ENCODE data around the gene KRT37. TPM values are rescaled to one million over a fixed set of nuclear protein-coding genes. Genes with fewer than 3 reads are reported as not detected.
"Not testable (repeated sequence)": the region's sequence is repeated elsewhere in the genome, so short reads cannot be mapped to it uniquely, and the experiment has no call there.

Gene KRT37
- total RNA-seq, 1 donor from 2014 or later, result not detected

GRCh38 chr17:41434415-41434814 is 10.0 kb upstream of the KRT37 start:
- no peak for DNase-seq (ENCODE audit: low read depth)
- Histone ChIP-seq H3K4me3 (ENCODE audit: low read depth, low read length) (no peak overlapping the region), H3K36me3 (ENCODE audit: control insufficient read depth, insufficient read depth, low read length) (no peaks in the 10 kb centered on the region), H3K27me3 (ENCODE audit: control insufficient read depth, insufficient read depth, low read length) (no peaks in the 10 kb centered on the region)
- no peak for FAIRE-seq
- no peak for TF ChIP-seq CTCF (IDR thresholded peaks at IDR 0.05; ENCODE audit: insufficient read depth, low read length, severe bottlenecking)

GRCh38 chr17:41434005-41434404 is 9.6 kb upstream of the KRT37 start:
- Histone ChIP-seq H3K4me3 (ENCODE audit: low read depth, low read length) (no peak overlapping the region), H3K27me3 (ENCODE audit: control insufficient read depth, insufficient read depth, low read length) (no peaks in the 10 kb centered on the region), H3K36me3 (ENCODE audit: control insufficient read depth, insufficient read depth, low read length) (no peaks in the 10 kb centered on the region)
- DNase-seq (ENCODE audit: low read depth), result no peak
- no peak for FAIRE-seq
- TF ChIP-seq CTCF (IDR thresholded peaks at IDR 0.05; ENCODE audit: insufficient read depth, low read length, severe bottlenecking), result no peak

- H3K36me3 ChIP-seq (ENCODE audit: control insufficient read depth, insufficient read depth, low read length), result no peaks in the 10 kb centered on the region
- TF ChIP-seq CTCF (IDR thresholded peaks at IDR 0.05; ENCODE audit: insufficient read depth, low read length, severe bottlenecking), result no peak
- no peaks in the 10 kb centered on the region for H3K27me3 ChIP-seq (ENCODE audit: control insufficient read depth, insufficient read depth, low read length)
- no peak overlapping the region for H3K4me3 ChIP-seq (ENCODE audit: low read depth, low read length)
- no peak for DNase-seq (ENCODE audit: low read depth)
- FAIRE-seq, result no peak
These were observed 9.2 kb upstream of the KRT37 start for GRCh38 chr17:41433586-41433985.

- not testable (repeated sequence) for FAIRE-seq; DNase-seq (ENCODE audit: low read depth); H3K4me3 ChIP-seq (ENCODE audit: low read depth, low read length); H3K36me3 ChIP-seq (ENCODE audit: control insufficient read depth, insufficient read depth, low read length); H3K27me3 ChIP-seq (ENCODE audit: control insufficient read depth, insufficient read depth, low read length)
These were observed 6.0 kb upstream of the KRT37 start for GRCh38 chr17:41430376-41430775.

- TF ChIP-seq CTCF (IDR thresholded peaks at IDR 0.05; ENCODE audit: insufficient read depth, low read length, severe bottlenecking), result no peak
- peak; percentile 40 for FAIRE-seq
- Histone ChIP-seq H3K27me3 (ENCODE audit: control insufficient read depth, insufficient read depth, low read length) (no peaks in the 10 kb centered on the region), H3K4me3 (ENCODE audit: low read depth, low read length) (no peak overlapping the region), H3K36me3 (ENCODE audit: control insufficient read depth, insufficient read depth, low read length) (no peaks in the 10 kb centered on the region)
- DNase-seq (ENCODE audit: low read depth), result no peak
These were observed 5.3 kb upstream of the KRT37 start for GRCh38 chr17:41429667-41430066.

- no peak for FAIRE-seq
- TF ChIP-seq CTCF (IDR thresholded peaks at IDR 0.05; ENCODE audit: insufficient read depth, low read length, severe bottlenecking), result no peak
These were observed 4.4 kb upstream of the KRT37 start for GRCh38 chr17:41428591-41429291.

GRCh38 chr17:41422586-41422985 is 1.8 kb downstream of the KRT37 start:
- H3K4me3 ChIP-seq (ENCODE audit: low read depth, low read length); H3K27me3 ChIP-seq (ENCODE audit: control insufficient read depth, insufficient read depth, low read length); DNase-seq (ENCODE audit: low read depth); H3K36me3 ChIP-seq (ENCODE audit: control insufficient read depth, insufficient read depth, low read length): not testable (repeated sequence)
- FAIRE-seq, result peak; percentile 79

More at GRCh38 chr17:41428591-41429291, 4.4 kb upstream of the KRT37 start:
- no peaks in the 10 kb centered on the region for H3K27me3 ChIP-seq (ENCODE audit: control insufficient read depth, insufficient read depth, low read length)
- DNase-seq (ENCODE audit: low read depth), result no peak
- no peaks in the 10 kb centered on the region for H3K36me3 ChIP-seq (ENCODE audit: control insufficient read depth, insufficient read depth, low read length)
- no peak overlapping the region for H3K4me3 ChIP-seq (ENCODE audit: low read depth, low read length)

Data from bronchial epithelial cell (primary cell).